Keratinocyte (primary cell): Measurements from ENCODE around the gene SFXN1. TPM values are rescaled to one million over a fixed set of nuclear protein-coding genes. Genes with fewer than 3 reads are reported as not detected.
A peak's percentile ranks its signal among the peaks of the same experiment; 100 is the strongest.
"Not testable (repeated sequence)": the region's sequence is repeated elsewhere in the genome, so short reads cannot be mapped to it uniquely, and the experiment has no call there.

ENCODE experiments used
- DNase-seq: peaks from one replicate; pipeline ENCODE4 v3.0.0-alpha.2; 2011; ENCODE audit warnings: low read depth, missing footprints, low spot score
- FAIRE-seq: peaks from 2 replicates; lab custom pipeline; 2011; peaks lifted over from hg19 to GRCh38; lab: Jason Lieb, UNC
- H2AFZ ChIP-seq: 2 replicates; pipeline ENCODE4 v1.6.0; 2012; ENCODE audit warnings: low read length, control low read depth, inconsistent platforms; ENCODE audit not compliant: control insufficient read depth
- H3K27ac ChIP-seq: 2 replicates; pipeline ENCODE4 v1.5.1; 2011; ENCODE audit warnings: low read length; ENCODE audit not compliant: control insufficient read depth, insufficient read depth
- H3K27me3 ChIP-seq: 3 replicates; pipeline ENCODE4 v1.6.0; 2011; ENCODE audit warnings: low read length; ENCODE audit not compliant: control insufficient read depth, insufficient read depth; ENCODE audit errors: extremely low read depth
- H3K36me3 ChIP-seq, 2 experiments: 2 replicates in 1 of 2; 3 replicates in 1 of 2; pipeline ENCODE4 v1.5.1; 2011; ENCODE audit warnings: low read length in 2 of 2, mild to moderate bottlenecking in 1 of 2; ENCODE audit not compliant: control insufficient read depth in 2 of 2, insufficient read depth in 2 of 2; ENCODE audit errors: extremely low read depth in 1 of 2
- H3K4me1 ChIP-seq: 3 replicates; pipeline ENCODE4 v1.5.1; 2011; ENCODE audit warnings: low read length; ENCODE audit not compliant: control insufficient read depth, insufficient read depth; ENCODE audit errors: extremely low read depth
- H3K4me2 ChIP-seq: 3 replicates; pipeline ENCODE4 v1.6.0; 2011; ENCODE audit warnings: low read depth, low read length; ENCODE audit not compliant: control insufficient read depth, insufficient read depth; ENCODE audit errors: extremely low read depth
- H3K4me3 ChIP-seq, 3 experiments: fragments of 200-600 bp in 1 of 3; sonication (generic) in 1 of 3; 2 replicates in 2 of 3; 3 replicates in 1 of 3; pipeline ENCODE4 v1.5.1; 2011 to 2016; ENCODE audit warnings: low read length in 3 of 3, mild to moderate bottlenecking in 3 of 3, control low read depth in 2 of 3, inconsistent platforms in 1 of 3, low read depth in 1 of 3, mixed read lengths in 1 of 3, mixed run types in 1 of 3, moderate library complexity in 1 of 3; ENCODE audit not compliant: control insufficient read depth in 2 of 3, insufficient read depth in 2 of 3; ENCODE audit errors: extremely low read depth in 1 of 3
- H3K79me2 ChIP-seq: 2 replicates; pipeline ENCODE4 v1.6.0; 2012; ENCODE audit warnings: low read length; ENCODE audit not compliant: control insufficient read depth, insufficient read depth
- H3K9ac ChIP-seq: 3 replicates; pipeline ENCODE4 v1.6.0; 2011; ENCODE audit warnings: low read length; ENCODE audit not compliant: control insufficient read depth, insufficient read depth; ENCODE audit errors: extremely low read depth
- H3K9me1 ChIP-seq: 3 replicates; pipeline ENCODE4 v1.6.0; 2011; ENCODE audit warnings: low read length; ENCODE audit not compliant: control insufficient read depth, insufficient read depth; ENCODE audit errors: extremely low read depth
- H3K9me3 ChIP-seq: 2 replicates; pipeline ENCODE4 v1.5.1; 2012; ENCODE audit warnings: low read depth, low read length; ENCODE audit not compliant: control insufficient read depth
- H4K20me1 ChIP-seq: 3 replicates; pipeline ENCODE4 v1.6.0; 2011; ENCODE audit warnings: low read length; ENCODE audit not compliant: control insufficient read depth, insufficient read depth; ENCODE audit errors: extremely low read depth
- EZH2 ChIP-seq: IDR thresholded peaks from one replicate; pipeline ENCODE4 v1.6.1; 2012; ENCODE audit warnings: inconsistent platforms, mild to moderate bottlenecking, low read length, moderate library complexity
- dilution Hi-C: fragments of 300-500 bp; cut with MboI; formaldehyde crosslinking; loops from one replicate; pipeline ENCODE4 v1.7.0; 2020; ENCODE audit warnings: low sequenced_read_pairs; ENCODE audit not compliant: extremely low pct_ligation_motif_present
- polyA plus RNA-seq, 5 experiments: library from polyadenylated mRNA; depleted of rRNA in 3 of 5; stranded (reverse) in 3 of 5; stranded (forward) in 1 of 5; unstranded in 1 of 5; fragments of >200 nt; gene quantifications; 1 replicate in 1 of 5; 2 replicates in 3 of 5; 3 replicates in 1 of 5; pipeline versions ENCODE4 v1.2.1 to v1.2.3, GENCODE V29; 2011 to 2012; ENCODE audit warnings: missing spikeins in 2 of 5, low read depth in 1 of 5, low replicate concordance in 1 of 5
- TF ChIP-seq, protein P1 (sequence below), 3 experiments: IDR thresholded peaks in 1 of 3; conservative IDR thresholded peaks in 1 of 3; optimal IDR thresholded peaks in 1 of 3; 2 replicates in 2 of 3; 3 replicates in 1 of 3; pipeline versions ENCODE3 to v1.5.1; 2011; ENCODE audit warnings: low read length in 3 of 3, mild to moderate bottlenecking in 3 of 3, moderate library complexity in 2 of 3, control low read depth in 1 of 3, inconsistent platforms in 1 of 3; ENCODE audit not compliant: insufficient read depth in 2 of 3; ENCODE audit errors: extremely low read depth in 1 of 3

The SFXN1 gene
- polyA plus RNA-seq, 1 donor (not counting 4 experiments of a cell fraction or from before 2014, with no cell fraction given): 80.8 TPM

DNA sequence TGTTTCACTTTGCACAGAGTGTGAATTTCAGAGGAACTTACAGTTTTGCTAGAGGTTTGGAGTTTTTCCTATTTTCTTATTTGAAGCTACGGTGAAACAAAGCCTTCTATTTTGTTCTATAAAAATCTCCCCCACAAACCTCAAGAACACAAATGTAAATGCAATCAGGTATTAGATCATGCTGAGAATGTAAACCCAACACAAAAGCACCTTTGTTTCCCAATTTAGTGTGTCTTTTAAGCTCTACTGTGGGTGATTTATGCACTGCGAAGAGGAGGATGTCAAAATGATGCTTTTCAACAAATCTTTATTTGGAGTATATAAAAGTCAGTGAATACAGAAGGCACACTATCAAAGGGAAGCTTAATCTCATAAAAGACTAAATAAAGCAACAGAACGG is 30.1 kb upstream of the SFXN1 start:
- TF ChIP-seq, protein P1, sequence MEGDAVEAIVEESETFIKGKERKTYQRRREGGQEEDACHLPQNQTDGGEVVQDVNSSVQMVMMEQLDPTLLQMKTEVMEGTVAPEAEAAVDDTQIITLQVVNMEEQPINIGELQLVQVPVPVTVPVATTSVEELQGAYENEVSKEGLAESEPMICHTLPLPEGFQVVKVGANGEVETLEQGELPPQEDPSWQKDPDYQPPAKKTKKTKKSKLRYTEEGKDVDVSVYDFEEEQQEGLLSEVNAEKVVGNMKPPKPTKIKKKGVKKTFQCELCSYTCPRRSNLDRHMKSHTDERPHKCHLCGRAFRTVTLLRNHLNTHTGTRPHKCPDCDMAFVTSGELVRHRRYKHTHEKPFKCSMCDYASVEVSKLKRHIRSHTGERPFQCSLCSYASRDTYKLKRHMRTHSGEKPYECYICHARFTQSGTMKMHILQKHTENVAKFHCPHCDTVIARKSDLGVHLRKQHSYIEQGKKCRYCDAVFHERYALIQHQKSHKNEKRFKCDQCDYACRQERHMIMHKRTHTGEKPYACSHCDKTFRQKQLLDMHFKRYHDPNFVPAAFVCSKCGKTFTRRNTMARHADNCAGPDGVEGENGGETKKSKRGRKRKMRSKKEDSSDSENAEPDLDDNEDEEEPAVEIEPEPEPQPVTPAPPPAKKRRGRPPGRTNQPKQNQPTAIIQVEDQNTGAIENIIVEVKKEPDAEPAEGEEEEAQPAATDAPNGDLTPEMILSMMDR (optimal IDR thresholded peaks at IDR 0.05 in 1 of 3, IDR thresholded peaks at IDR 0.05 in 1 of 3, conservative IDR thresholded peaks at IDR 0.05 in 1 of 3; ENCODE audit: extremely low read depth in 1 of 3, insufficient read depth in 2 of 3, low read length in 3 of 3): no peak
- TF ChIP-seq EZH2: no peak

DNA sequence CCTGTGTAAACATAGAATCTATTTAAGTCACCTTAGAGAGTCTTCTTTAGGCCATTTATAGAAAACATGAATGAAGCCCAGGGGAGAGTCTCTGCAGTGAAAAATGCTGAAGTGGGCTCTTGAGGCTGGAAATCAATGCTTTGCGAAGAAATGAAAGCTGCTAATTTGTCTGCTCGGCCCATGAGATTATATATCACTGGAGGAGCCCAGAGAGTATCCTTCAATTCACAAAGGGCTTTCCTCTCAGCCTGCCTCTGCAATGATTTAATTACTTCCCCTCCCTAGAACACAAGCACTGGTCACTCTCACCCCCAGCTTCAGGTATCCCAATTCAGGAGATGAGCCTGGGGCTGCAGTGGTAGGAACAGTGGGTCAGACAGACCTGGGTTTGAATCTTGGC is 26.2 kb upstream of the SFXN1 start:
- Histone ChIP-seq H3K4me2 (no peak overlapping the region), H4K20me1 (no peaks in the 10 kb centered on the region), H3K4me1 (no peaks in the 10 kb centered on the region), H3K79me2 (no peaks in the 10 kb centered on the region), H3K9me1 (no peaks in the 10 kb centered on the region), H3K9me3 (no peaks in the 10 kb centered on the region), H3K9ac (no peak overlapping the region), H3K4me3 (no peak overlapping the region), H2AFZ (no peak overlapping the region), H3K36me3 (no peaks in the 10 kb centered on the region), H3K27ac (no peak overlapping the region), H3K27me3 (peaks cover 4% of the 10 kb centered on the region)
- TF ChIP-seq, protein P1 (optimal IDR thresholded peaks at IDR 0.05 in 1 of 3, IDR thresholded peaks at IDR 0.05 in 1 of 3, conservative IDR thresholded peaks at IDR 0.05 in 1 of 3; ENCODE audit: extremely low read depth in 1 of 3, insufficient read depth in 2 of 3, low read length in 3 of 3): no peak
- TF ChIP-seq EZH2: no peak
- FAIRE-seq (no peak), DNase-seq (no peak)
- dilution Hi-C loops: no loop called here

More for the DNA sequence above, 30.1 kb upstream of the SFXN1 start:
- dilution Hi-C loops: no loop called here
- no peaks in the 10 kb centered on the region for H3K4me1 ChIP-seq
- H3K9ac ChIP-seq: no peak overlapping the region
- peaks cover 22% of the 10 kb centered on the region for H3K27me3 ChIP-seq
- H3K4me3 ChIP-seq: no peak overlapping the region
- H3K9me1 ChIP-seq: no peaks in the 10 kb centered on the region
- no peak for DNase-seq
- H3K36me3 ChIP-seq: no peaks in the 10 kb centered on the region
- no peaks in the 10 kb centered on the region for H3K9me3 ChIP-seq
- no peak overlapping the region for H3K27ac ChIP-seq
- no peak overlapping the region for H2AFZ ChIP-seq
- no peak for FAIRE-seq
- no peaks in the 10 kb centered on the region for H3K79me2 ChIP-seq
- no peaks in the 10 kb centered on the region for H4K20me1 ChIP-seq
- H3K4me2 ChIP-seq: no peak overlapping the region

DNA sequence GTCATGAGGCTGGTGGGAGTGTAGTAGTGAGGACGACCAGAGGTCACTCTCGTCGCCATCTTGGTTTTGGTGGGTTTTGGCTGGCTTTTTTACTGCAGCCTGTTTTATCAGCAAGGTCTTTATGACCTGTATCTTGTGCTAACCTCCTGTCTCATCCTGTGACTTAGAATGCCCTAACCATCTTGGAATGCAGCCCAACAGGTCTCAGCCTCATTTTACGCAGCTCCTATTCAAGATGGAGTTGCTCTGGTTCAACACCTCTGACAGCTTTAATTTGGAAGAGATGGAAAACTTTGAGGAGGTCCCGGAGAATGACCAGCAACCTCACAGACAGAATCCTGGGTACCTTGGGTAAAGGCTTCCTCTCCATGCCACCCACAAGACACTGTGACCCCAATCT is 24.0 kb upstream of the SFXN1 start:
- FAIRE-seq: peak; percentile 36

More for the DNA sequence above, 24.0 kb upstream of the SFXN1 start:
- H3K9ac ChIP-seq, H3K27me3 ChIP-seq, H3K4me3 ChIP-seq, H3K9me1 ChIP-seq, H3K27ac ChIP-seq, H3K9me3 ChIP-seq, H3K4me1 ChIP-seq, H2AFZ ChIP-seq, H3K79me2 ChIP-seq, H3K4me2 ChIP-seq, H3K36me3 ChIP-seq, H4K20me1 ChIP-seq, dilution Hi-C loops, DNase-seq: not testable (repeated sequence)
